GM06990 (cell line): ENCODE data around the gene INPP5B.
"Not testable (repeated sequence)": the region's sequence is repeated elsewhere in the genome, so short reads cannot be mapped to it uniquely, and the experiment has no call there.

Source experiments
- DNase-seq: peaks from one replicate; pipeline ENCODE4 v3.0.0-alpha.2; 2011; ENCODE audit not compliant: insufficient read length; ENCODE audit errors: extremely low read depth
- H3K27me3 ChIP-seq: replicated peaks from 2 replicates; pipeline ENCODE4 v1.6.0; 2011; ENCODE audit warnings: low read length; ENCODE audit not compliant: control insufficient read depth, insufficient read depth
- H3K36me3 ChIP-seq: 2 replicates; pipeline ENCODE4 v1.5.1; 2011; ENCODE audit warnings: low read length; ENCODE audit not compliant: control insufficient read depth, insufficient read depth
- H3K4me3 ChIP-seq: replicated peaks from 2 replicates; pipeline ENCODE4 v1.5.1; 2011; ENCODE audit warnings: low read depth, mild to moderate bottlenecking, control low read depth, low read length
- CTCF ChIP-seq: IDR thresholded peaks from 2 replicates; pipeline ENCODE4 v1.5.1; 2011; ENCODE audit warnings: low read length, control low read depth, mild to moderate bottlenecking, inconsistent platforms; ENCODE audit not compliant: insufficient read depth, poor library complexity, severe bottlenecking

The INPP5B gene

GRCh38 chr1:37945743-37946702, 830 bp downstream of the INPP5B start:
- Histone ChIP-seq H3K36me3 (no peaks in the 10 kb centered on the region; the same call in none of the 2 replicates), H3K4me3 (peak overlapping the region; percentile 91), H3K27me3 (no peaks in the 10 kb centered on the region)
- DNase-seq, result no peak
- TF ChIP-seq CTCF, result no peak

DNA sequence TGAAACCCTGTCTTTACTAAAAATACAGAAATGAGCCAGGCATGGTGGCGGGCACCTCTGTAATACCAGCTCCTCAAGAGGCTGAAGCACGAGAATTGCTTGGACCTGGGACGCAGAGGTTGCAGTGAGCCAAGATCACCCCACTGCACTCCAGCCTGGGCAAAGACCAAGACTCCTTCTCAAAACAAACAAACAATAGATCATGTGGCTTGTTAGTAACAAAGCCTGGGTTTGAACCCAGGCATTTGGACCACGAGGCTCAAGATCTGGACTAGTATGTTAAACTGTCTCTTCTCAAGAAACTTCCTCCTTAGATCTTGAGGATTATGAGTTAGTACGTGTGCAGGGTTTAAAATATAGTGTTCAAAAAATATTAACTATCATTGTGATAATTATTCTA, 1.6 kb downstream of the INPP5B start:
- no peak for DNase-seq
- Histone ChIP-seq H3K27me3 (no peaks in the 10 kb centered on the region), H3K4me3 (no peak overlapping the region), H3K36me3 (peaks cover 1% of the 10 kb centered on the region)
- TF ChIP-seq CTCF, result no peak

DNA sequence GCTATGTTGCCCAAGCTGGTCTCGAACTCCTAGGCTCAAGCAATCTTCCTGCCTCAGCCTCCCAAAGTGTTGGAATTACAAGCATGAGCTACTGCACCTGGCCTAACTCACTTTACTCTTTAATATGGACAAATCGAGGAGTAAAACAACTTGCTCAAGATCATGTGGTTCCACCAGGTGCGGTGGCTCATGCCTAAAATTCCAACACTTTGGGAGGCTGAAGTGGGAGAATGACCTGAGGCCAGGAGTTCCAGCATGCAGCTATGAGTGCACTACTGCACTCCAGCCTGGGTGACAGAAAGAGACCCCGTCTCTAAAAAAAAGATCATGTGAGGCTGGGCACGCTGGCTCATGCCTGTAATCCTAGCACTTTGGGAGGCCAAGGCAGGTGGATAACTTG, 2.0 kb downstream of the INPP5B start:
- no peak for TF ChIP-seq CTCF
- no peak for DNase-seq
- no peak overlapping the region for H3K4me3 ChIP-seq
- no peaks in the 10 kb centered on the region for H3K27me3 ChIP-seq
- peaks cover 2% of the 10 kb centered on the region for H3K36me3 ChIP-seq

DNA sequence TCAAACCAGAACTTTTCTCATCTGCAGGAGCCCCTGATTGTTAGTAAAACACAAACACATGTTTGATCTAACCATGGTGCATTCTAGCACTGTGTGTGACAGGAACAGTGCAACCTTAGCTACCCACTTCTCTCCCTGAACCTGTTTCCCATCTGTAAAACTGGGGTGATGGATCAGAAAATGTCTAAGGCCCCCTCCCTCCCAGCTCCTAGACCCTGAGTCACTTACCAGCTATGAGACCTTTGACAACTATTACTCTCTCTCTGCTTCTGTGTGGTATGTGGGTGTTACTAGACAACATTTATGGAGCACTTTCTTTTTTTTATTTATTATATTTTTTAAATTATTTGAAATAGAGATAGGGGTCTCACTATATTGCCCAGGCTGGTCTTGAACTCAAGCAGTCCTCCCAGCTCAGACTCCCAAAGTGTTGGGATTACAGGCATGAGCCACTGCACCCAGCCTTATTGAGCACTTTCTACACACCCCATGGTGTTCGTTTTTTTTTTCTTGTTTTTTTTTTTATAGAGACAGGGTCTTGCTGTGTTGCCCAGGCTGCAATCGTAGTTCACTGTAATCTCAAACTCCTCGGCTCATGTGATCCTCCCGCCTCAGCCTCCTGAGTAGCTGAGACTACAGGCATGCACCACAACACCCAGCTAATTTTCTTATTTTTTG, 2.6 kb downstream of the INPP5B start:
- Histone ChIP-seq H3K36me3 (peaks cover 4% of the 10 kb centered on the region), H3K27me3 (no peaks in the 10 kb centered on the region), H3K4me3 (no peak overlapping the region)
- no peak for DNase-seq
- TF ChIP-seq CTCF, result no peak

DNA sequence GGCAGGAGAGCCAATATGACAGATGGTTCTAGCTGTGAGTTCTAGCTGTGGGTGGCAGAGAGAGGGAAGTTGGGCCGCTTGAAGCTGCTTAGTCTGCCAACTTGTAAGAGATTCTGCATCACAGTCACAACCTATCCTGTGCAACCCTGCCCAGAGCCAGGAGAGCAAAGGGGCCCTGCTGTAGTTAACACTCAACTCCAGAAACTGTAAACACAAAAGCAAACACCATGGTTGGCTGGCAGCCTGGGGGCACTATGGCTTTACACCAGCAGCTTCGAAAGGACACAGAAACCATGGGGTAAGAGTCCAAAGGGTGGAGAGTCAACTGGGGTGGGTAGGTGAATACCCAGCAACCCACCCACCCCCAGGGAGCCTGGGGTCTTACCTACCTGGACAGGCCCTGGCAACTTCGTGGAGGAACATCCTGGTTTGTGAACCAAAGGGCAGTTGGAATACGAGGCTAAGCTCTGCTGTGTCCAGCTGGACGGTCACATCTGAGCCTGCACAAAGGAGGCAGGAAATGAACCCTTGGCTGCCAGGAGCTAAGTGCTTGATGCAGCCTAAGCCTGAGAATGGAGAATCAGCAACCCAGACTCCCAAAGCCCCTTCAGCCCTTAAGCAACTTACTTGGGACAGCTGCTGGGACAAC, 6.4 kb downstream of the INPP5B start:
- H3K36me3 ChIP-seq, result peaks cover 4% of the 10 kb centered on the region
- no peak overlapping the region for H3K4me3 ChIP-seq
- no peak for TF ChIP-seq CTCF
- H3K27me3 ChIP-seq, result no peaks in the 10 kb centered on the region
- DNase-seq, result no peak

GRCh38 chr1:37936760-37937159, 10.1 kb downstream of the INPP5B start:
- not testable (repeated sequence) for H3K36me3 ChIP-seq, H3K4me3 ChIP-seq, H3K27me3 ChIP-seq, DNase-seq
